Measurements from ENCODE around the gene MYEOV.

MYEOV gene

DNA sequence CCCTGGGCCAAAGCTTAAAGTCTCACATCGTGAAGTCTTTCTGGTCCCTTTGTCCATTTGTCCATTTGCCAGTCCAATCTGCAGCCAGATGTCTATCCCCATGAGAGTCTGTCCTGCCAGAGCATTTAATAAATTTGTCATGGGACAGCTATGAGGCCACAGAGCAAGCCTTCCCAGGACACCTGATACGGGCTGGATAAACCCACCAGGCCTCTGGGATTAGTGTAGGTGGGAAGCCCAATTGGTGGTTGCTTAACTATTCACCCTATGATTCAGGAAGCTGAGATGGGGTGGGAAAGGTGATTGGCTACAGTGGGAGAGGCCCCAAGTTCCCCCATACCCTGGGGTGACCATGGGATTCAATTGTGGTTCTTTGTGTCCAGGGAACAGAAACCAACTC lies 39.9 kb downstream of the MYEOV start:
- H3K4me1 ChIP-seq (ENCODE audit: control insufficient read depth in 5 of 5, insufficient read depth in 5 of 5, low read length in 5 of 5): peaks cover 0 to 18% (median 8%) of the 10 kb centered on the region in 5 donors
- no peak overlapping the region for H3K9ac ChIP-seq (ENCODE audit: low read length in 5 of 5)
- H3K27ac ChIP-seq (ENCODE audit: low read depth, low read length): no peak overlapping the region
- H3K27me3 ChIP-seq (ENCODE audit: control insufficient read depth in 5 of 5, insufficient read depth in 4 of 5, low read length in 5 of 5): no peaks in the 10 kb centered on the region
- H3K4me3 ChIP-seq (ENCODE audit: low read depth in 1 of 5, low read length in 5 of 5): no peak overlapping the region
- H3K9me3 ChIP-seq (ENCODE audit: control insufficient read depth in 5 of 5, low read length in 5 of 5): no peaks in the 10 kb centered on the region
- H3K36me3 ChIP-seq (ENCODE audit: control insufficient read depth in 5 of 5, insufficient read depth in 5 of 5, low read length in 5 of 5): peaks cover 0 to 4% (median 0%) of the 10 kb centered on the region in 5 donors

DNA sequence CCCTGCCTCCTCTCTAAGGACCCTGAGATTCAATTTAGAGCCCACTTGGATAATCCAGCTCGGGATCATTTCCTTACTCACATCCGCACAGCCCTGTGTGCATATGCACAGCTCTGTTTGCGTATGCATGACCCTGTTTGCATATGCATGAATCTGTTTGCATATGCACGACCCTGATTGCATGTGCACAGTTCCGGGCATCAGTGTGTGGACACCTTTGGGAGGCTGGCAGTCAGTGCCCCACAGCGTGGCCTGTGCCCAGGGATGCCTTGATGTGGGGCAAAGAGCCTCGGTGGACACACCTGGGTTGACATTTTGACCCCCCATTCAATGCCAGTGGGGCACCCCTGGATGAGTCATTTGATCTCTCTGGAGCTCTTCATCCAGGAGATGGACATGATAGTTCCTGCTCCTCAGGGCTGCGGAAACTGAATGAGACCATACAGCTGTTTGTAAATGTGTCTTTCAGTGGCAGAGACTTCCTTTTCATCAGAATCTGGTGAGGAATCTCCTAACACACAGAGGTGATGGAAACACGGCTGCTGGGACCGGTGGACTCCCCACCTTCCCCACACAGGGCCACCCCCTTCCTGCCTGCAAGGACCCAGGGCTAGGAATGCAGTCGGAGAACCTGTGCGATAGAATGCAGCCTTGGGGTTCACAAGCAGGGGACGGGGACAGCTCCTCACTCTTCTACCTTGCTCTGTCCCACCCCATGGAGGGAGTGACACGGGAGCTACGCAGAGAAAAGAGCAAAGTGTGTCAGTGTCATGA lies 41.2 kb downstream of the MYEOV start:
- no peak overlapping the region for H3K4me3 ChIP-seq (ENCODE audit: low read depth in 1 of 5, low read length in 5 of 5)
- H3K27ac ChIP-seq (ENCODE audit: low read depth, low read length): no peak overlapping the region
- no peaks in the 10 kb centered on the region for H3K9me3 ChIP-seq (ENCODE audit: control insufficient read depth in 5 of 5, low read length in 5 of 5)
- H3K36me3 ChIP-seq (ENCODE audit: control insufficient read depth in 5 of 5, insufficient read depth in 5 of 5, low read length in 5 of 5): peaks cover 0 to 4% (median 0%) of the 10 kb centered on the region in 5 donors
- H3K9ac ChIP-seq (ENCODE audit: low read length in 5 of 5): no peak overlapping the region
- H3K4me1 ChIP-seq (ENCODE audit: control insufficient read depth in 5 of 5, insufficient read depth in 5 of 5, low read length in 5 of 5): peaks cover 0 to 18% (median 8%) of the 10 kb centered on the region in 5 donors
- H3K27me3 ChIP-seq (ENCODE audit: control insufficient read depth in 5 of 5, insufficient read depth in 4 of 5, low read length in 5 of 5): no peaks in the 10 kb centered on the region

DNA sequence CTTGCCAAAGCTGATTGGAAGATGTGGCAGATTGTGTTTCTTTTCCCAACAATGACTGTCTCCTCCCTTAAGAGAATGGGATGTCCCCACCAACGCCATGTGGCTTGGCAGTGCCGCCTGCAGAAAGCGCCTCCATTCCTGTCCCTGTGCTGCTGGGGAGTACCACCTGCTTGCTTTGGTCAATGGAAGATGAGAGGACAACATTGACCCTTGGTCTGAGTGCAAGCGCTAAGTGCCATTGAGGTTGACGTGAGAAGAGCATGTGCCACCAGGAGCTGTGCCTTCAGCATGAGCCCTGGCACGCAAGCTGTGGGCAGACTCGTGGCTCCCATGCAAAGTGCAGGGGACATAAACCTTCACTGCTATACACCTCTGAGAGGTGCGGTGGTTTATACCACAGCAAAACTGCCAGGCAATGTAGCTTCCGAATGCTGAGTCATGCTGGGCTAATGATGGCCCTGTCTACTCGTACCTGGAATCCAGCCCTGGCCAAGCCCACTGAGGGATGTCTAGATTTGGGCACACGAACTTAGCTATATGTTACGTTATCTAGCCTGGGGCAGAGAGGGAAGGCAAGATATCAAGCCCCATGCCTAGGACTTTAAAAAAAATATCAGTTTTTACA lies 41.9 kb downstream of the MYEOV start:
- H3K9ac ChIP-seq (ENCODE audit: low read length in 5 of 5): no peak overlapping the region
- no peak overlapping the region for H3K27ac ChIP-seq (ENCODE audit: low read depth, low read length)
- peaks cover 0 to 4% (median 0%) of the 10 kb centered on the region in 5 donors for H3K36me3 ChIP-seq (ENCODE audit: control insufficient read depth in 5 of 5, insufficient read depth in 5 of 5, low read length in 5 of 5)

DNA sequence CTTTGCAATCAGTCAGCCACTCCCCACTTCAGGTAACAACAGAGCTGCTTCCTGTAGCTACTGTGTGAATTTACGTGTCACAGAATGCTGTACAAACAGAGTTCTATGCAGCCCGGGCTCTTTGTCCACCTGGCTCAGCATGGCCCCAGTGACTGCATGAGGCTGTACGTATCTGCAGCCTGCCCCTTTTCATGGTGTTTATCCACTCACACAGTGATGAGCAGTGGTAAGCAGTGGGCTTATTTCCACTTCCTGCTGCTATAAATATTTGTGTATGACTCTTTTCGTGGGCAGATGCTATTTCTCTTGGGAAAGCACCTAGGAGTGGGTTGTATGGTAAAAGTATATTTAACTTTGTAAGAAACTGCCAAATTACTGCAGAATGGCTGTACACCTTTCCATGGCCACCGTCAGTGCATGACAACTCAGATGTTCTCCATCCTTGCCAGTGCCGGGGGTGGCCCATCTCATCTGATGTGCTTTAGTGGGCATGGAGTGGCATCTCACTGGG lies 43.3 kb downstream of the MYEOV start:
- Histone ChIP-seq H3K36me3 (ENCODE audit: control insufficient read depth in 5 of 5, insufficient read depth in 5 of 5, low read length in 5 of 5) (peaks cover 0 to 4% (median 0%) of the 10 kb centered on the region in 5 donors), H3K27ac (ENCODE audit: low read depth, low read length) (no peak overlapping the region), H3K27me3 (ENCODE audit: control insufficient read depth in 5 of 5, insufficient read depth in 4 of 5, low read length in 5 of 5) (no peaks in the 10 kb centered on the region), H3K4me3 (ENCODE audit: low read depth in 1 of 5, low read length in 5 of 5) (no peak overlapping the region), H3K9me3 (ENCODE audit: control insufficient read depth in 5 of 5, low read length in 5 of 5) (no peaks in the 10 kb centered on the region), H3K4me1 (ENCODE audit: control insufficient read depth in 5 of 5, insufficient read depth in 5 of 5, low read length in 5 of 5) (peaks cover 0 to 18% (median 8%) of the 10 kb centered on the region in 5 donors), H3K9ac (ENCODE audit: low read length in 5 of 5) (no peak overlapping the region)

More for the DNA sequence above, 41.9 kb downstream of the MYEOV start:
- Histone ChIP-seq H3K9me3 (ENCODE audit: control insufficient read depth in 5 of 5, low read length in 5 of 5) (no peaks in the 10 kb centered on the region), H3K4me3 (ENCODE audit: low read depth in 1 of 5, low read length in 5 of 5) (no peak overlapping the region), H3K4me1 (ENCODE audit: control insufficient read depth in 5 of 5, insufficient read depth in 5 of 5, low read length in 5 of 5) (peaks cover 0 to 18% (median 8%) of the 10 kb centered on the region in 5 donors), H3K27me3 (ENCODE audit: control insufficient read depth in 5 of 5, insufficient read depth in 4 of 5, low read length in 5 of 5) (no peaks in the 10 kb centered on the region)

DNA sequence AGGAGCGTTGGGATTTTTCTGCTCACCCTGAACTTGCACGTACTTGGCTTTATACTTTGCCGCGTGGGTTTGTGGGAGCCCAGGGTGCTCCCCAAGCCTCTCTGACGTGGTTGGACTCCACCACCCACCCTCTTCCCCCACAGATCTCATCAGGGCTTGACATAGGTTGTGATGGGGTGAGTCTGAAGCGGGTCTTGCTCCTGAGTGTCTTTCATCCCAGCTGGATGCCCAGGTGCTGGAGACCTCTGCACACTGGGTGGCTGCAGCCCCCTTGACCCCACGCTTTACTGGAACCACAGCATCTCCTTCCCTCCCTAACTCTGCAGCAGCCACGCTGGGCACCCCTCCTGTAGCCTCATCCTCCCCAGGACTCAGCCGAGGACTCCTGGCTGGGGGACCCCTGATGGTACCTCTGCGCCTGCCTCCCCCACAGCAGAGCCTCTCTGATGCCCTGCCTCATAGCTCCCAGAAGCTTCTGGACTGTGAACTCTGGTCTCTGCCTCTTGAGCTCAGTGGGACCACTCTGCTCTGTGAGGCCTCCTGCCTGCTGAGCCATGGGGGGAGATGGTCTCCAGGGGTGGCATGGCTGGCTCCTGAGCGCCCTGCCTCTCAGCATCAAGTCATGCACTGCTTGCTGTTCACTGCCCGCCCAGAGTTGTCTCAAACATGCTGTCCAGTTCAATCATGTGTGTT lies 45.2 kb downstream of the MYEOV start:
- H3K9me3 ChIP-seq (ENCODE audit: control insufficient read depth in 5 of 5, low read length in 5 of 5): no peaks in the 10 kb centered on the region
- H3K4me3 ChIP-seq (ENCODE audit: low read depth in 1 of 5, low read length in 5 of 5): no peak overlapping the region
- H3K27ac ChIP-seq (ENCODE audit: low read depth, low read length): no peak overlapping the region
- H3K9ac ChIP-seq (ENCODE audit: low read length in 5 of 5): no peak overlapping the region
- peaks cover 0 to 4% (median 0%) of the 10 kb centered on the region in 5 donors for H3K36me3 ChIP-seq (ENCODE audit: control insufficient read depth in 5 of 5, insufficient read depth in 5 of 5, low read length in 5 of 5)
- H3K4me1 ChIP-seq (ENCODE audit: control insufficient read depth in 5 of 5, insufficient read depth in 5 of 5, low read length in 5 of 5): peaks cover 0 to 5% (median under 1%) of the 10 kb centered on the region in 5 donors
- H3K27me3 ChIP-seq (ENCODE audit: control insufficient read depth in 5 of 5, insufficient read depth in 4 of 5, low read length in 5 of 5): no peaks in the 10 kb centered on the region

DNA sequence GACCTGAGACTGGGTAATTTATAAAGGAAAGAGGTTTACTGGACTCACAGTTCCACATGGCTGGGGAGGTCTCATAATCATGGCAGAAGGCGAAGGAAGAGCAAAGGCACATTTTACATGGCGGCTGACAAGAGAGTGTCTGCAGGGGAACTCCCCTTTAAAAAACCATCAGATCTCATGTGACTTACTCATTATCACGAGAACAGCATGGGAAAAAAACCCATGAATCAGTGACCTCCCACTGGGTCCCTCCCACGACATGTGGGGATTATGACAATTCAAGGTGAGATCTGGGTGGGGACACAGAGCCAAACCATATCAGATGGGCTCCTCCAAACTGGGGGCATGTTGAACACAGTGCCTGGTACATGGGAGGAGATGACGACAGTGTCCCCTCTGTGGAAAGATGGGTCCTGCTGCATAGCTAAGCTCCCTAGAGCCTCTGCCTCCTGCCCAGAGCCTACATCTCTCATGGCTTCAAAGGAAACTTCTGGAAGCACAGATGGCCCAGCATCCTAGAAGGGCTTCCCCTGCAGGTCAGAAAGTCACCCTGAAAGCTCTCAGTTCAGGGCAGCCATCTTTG lies 46.1 kb downstream of the MYEOV start:
- Histone ChIP-seq H3K27me3 (ENCODE audit: control insufficient read depth in 5 of 5, insufficient read depth in 4 of 5, low read length in 5 of 5) (no peaks in the 10 kb centered on the region), H3K27ac (ENCODE audit: low read depth, low read length) (no peak overlapping the region), H3K9ac (ENCODE audit: low read length in 5 of 5) (no peak overlapping the region), H3K36me3 (ENCODE audit: control insufficient read depth in 5 of 5, insufficient read depth in 5 of 5, low read length in 5 of 5) (peaks cover 0 to 4% (median 0%) of the 10 kb centered on the region in 5 donors), H3K9me3 (ENCODE audit: control insufficient read depth in 5 of 5, low read length in 5 of 5) (no peaks in the 10 kb centered on the region), H3K4me3 (ENCODE audit: low read depth in 1 of 5, low read length in 5 of 5) (no peak overlapping the region), H3K4me1 (ENCODE audit: control insufficient read depth in 5 of 5, insufficient read depth in 5 of 5, low read length in 5 of 5) (peaks cover 0 to 5% (median 0%) of the 10 kb centered on the region in 5 donors)

DNA sequence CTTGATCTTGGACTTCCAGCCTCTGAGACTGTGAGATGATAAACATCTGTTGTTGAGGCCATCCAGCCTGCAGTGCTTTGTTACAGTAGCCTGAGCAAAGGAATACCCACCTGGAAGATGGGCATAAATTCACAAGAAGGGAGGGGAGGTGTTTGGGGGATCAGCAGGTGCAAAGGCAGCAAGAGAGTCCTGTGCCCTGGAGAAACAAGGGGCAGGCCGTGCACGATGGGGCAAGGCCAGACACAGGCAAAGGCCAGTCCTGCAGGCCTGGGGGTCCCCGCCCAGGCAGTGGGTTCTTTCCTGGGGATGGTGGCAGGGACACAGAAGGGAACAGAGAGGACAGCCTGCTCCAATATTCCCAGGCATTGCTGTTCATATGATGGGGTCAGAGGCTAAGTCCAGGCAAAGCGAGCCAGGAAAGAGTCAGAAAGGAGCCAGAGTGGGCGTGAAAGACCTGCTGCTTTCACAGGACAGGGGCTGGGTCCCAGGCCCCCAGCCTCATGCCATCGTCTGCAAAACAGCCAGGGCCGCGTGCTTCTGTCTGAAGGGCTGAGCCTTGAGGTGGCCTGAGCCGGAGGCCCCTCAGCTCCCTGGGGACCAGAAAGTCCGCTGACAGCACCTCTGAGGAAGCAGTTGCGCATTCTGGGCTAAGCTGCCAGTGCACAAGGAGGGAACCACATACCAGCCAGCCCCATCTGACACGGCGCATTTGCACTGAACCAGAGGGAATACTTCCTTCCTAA lies 48.8 kb downstream of the MYEOV start:
- Histone ChIP-seq H3K4me1 (ENCODE audit: control insufficient read depth in 5 of 5, insufficient read depth in 5 of 5, low read length in 5 of 5) (no peaks in the 10 kb centered on the region), H3K9me3 (ENCODE audit: control insufficient read depth in 5 of 5, low read length in 5 of 5) (no peaks in the 10 kb centered on the region), H3K4me3 (ENCODE audit: low read depth in 1 of 5, low read length in 5 of 5) (no peak overlapping the region), H3K9ac (ENCODE audit: low read length in 5 of 5) (no peak overlapping the region), H3K36me3 (ENCODE audit: control insufficient read depth in 5 of 5, insufficient read depth in 5 of 5, low read length in 5 of 5) (no peaks in the 10 kb centered on the region), H3K27ac (ENCODE audit: low read depth, low read length) (no peak overlapping the region), H3K27me3 (ENCODE audit: control insufficient read depth in 5 of 5, insufficient read depth in 4 of 5, low read length in 5 of 5) (no peaks in the 10 kb centered on the region)

DNA sequence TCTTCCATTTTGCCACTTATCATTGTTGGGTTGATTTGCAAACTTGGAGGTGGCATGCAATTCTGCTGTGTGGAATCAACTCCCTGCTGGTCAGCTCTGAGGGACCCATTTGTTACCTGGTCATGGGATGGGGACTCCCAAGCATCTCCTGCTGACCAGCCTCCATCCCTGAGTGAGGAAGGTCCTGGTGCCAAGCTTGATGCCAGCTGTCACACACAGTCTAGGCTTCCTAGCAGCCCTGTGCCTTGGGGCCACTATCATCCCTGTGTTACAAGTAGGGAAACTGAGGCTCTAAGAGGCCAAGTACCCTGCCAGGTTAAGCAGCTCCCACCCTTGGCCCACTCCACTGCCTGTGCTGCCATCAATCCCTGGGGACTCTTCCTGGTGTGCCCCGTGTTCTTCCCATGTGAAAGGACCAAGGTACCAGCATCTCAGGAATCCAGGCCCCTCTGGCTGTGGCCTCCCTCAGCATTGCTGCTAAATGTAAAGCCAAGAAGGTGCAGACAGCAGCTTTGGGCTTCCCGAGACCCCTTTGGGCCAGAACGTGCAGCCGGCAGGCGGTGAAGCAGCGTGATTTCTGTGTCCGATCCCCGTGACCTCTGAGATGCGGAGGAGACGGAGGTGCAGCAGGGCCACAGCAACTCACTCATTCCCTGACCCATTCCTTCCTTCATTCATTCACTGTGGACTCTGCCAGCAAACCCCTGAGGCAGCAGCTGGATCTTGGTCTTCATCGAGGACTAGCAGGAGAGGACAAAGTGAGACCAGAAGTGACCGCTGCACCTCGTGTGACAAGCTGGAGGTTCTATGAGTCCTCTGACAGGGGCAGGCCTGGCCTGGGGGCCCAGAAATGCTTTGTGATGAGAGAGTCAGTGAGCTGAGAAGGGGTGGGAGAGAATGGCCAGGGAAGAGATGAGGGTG lies 49.7 kb downstream of the MYEOV start:
- Histone ChIP-seq H3K4me3 (ENCODE audit: low read depth in 1 of 5, low read length in 5 of 5) (no peak overlapping the region), H3K27ac (ENCODE audit: low read depth, low read length) (no peak overlapping the region), H3K36me3 (ENCODE audit: control insufficient read depth in 5 of 5, insufficient read depth in 5 of 5, low read length in 5 of 5) (no peaks in the 10 kb centered on the region), H3K9ac (ENCODE audit: low read length in 5 of 5) (no peak overlapping the region), H3K4me1 (ENCODE audit: control insufficient read depth in 5 of 5, insufficient read depth in 5 of 5, low read length in 5 of 5) (no peaks in the 10 kb centered on the region), H3K9me3 (ENCODE audit: control insufficient read depth in 5 of 5, low read length in 5 of 5) (peaks cover 0 to 5% (median 0%) of the 10 kb centered on the region in 5 donors), H3K27me3 (ENCODE audit: control insufficient read depth in 5 of 5, insufficient read depth in 4 of 5, low read length in 5 of 5) (no peaks in the 10 kb centered on the region)

Data from subcutaneous abdominal adipose tissue (tissue), 5 donors.